Left ventricle myocardium inferior (tissue), 1 donor: ENCODE data around the gene TMPRSS15. TPM values are rescaled to one million over a fixed set of nuclear protein-coding genes. Genes with fewer than 3 reads are reported as not detected.

Source experiments
- DNase-seq: peaks from one replicate; pipeline ENCODE4 v3.0.0-alpha.2; 2020
- H3K27ac ChIP-seq: fragments of 200-600 bp; replicated peaks from 2 replicates; pipeline ENCODE4 v1.8.0; 2021
- H3K27me3 ChIP-seq: fragments of 200-600 bp; 2 replicates; pipeline ENCODE4 v1.8.0; 2021; ENCODE audit warnings: low read depth
- H3K36me3 ChIP-seq: fragments of 200-600 bp; 2 replicates; pipeline ENCODE4 v1.8.0; 2021
- H3K4me1 ChIP-seq: fragments of 200-600 bp; 2 replicates; pipeline ENCODE4 v1.8.0; 2021
- H3K4me3 ChIP-seq: fragments of 200-600 bp; 2 replicates; pipeline ENCODE4 v1.8.0; 2021; ENCODE audit warnings: mild to moderate bottlenecking, moderate library complexity
- H3K9me3 ChIP-seq: fragments of 200-600 bp; replicated peaks from 2 replicates; pipeline ENCODE4 v1.8.0; 2021
- CTCF ChIP-seq: fragments of 200-600 bp; IDR thresholded peaks from 2 replicates; pipeline ENCODE4 v1.8.0; 2021; ENCODE audit warnings: antibody characterized with exemption, mild to moderate bottlenecking, borderline replicate concordance
- intact Hi-C: fragments of 100-400 bp; cut with micrococcal nuclease; formaldehyde crosslinking; loops from one replicate; pipeline ENCODE4 v1.11.0; 2022
- total RNA-seq: library from RNA; stranded (reverse); fragmentation: NEBNext Ultra II Directional; extraction: Animal tissue kit (Norgen Biotek cat#: 25700); gene quantifications from one replicate; pipeline ENCODE4 v1.2.1, GENCODE V29; 2021
- donor health status: DM: no; HTN: yes; CAD: no; lungs with severe emphysema.

Gene TMPRSS15
- total RNA-seq, 1 donor from 2014 or later: not detected

GRCh38 chr21:18430341-18430740 is 26.8 kb upstream of the TMPRSS15 start:
- intact Hi-C loops: no loop called here
- no peaks in the 10 kb centered on the region for H3K36me3 ChIP-seq
- no peak overlapping the region for H3K27ac ChIP-seq
- no peak for TF ChIP-seq CTCF
- no peak overlapping the region for H3K4me3 ChIP-seq
- no peaks in the 10 kb centered on the region for H3K9me3 ChIP-seq
- H3K27me3 ChIP-seq: no peaks in the 10 kb centered on the region
- H3K4me1 ChIP-seq: no peaks in the 10 kb centered on the region
- DNase-seq: no peak

- H3K9me3 ChIP-seq: no peaks in the 10 kb centered on the region
- no peaks in the 10 kb centered on the region for H3K36me3 ChIP-seq
- TF ChIP-seq CTCF: no peak
- intact Hi-C loops: no loop called here
- no peak for DNase-seq
- no peak overlapping the region for H3K27ac ChIP-seq
- no peak overlapping the region for H3K4me3 ChIP-seq
- no peaks in the 10 kb centered on the region for H3K27me3 ChIP-seq
- H3K4me1 ChIP-seq: no peaks in the 10 kb centered on the region
Observed at GRCh38 chr21:18424276-18424675, 20.7 kb upstream of the TMPRSS15 start.

- no peak for TF ChIP-seq CTCF
- intact Hi-C loops: no loop called here
- H3K9me3 ChIP-seq: peaks cover 3% of the 10 kb centered on the region
- DNase-seq: no peak
- H3K27me3 ChIP-seq: no peaks in the 10 kb centered on the region
- no peak overlapping the region for H3K27ac ChIP-seq
- H3K36me3 ChIP-seq: no peaks in the 10 kb centered on the region
- H3K4me1 ChIP-seq: no peaks in the 10 kb centered on the region
- no peak overlapping the region for H3K4me3 ChIP-seq
Observed at GRCh38 chr21:18417141-18417790, 13.7 kb upstream of the TMPRSS15 start.

GRCh38 chr21:18411565-18411964 is 8.0 kb upstream of the TMPRSS15 start:
- no peak for TF ChIP-seq CTCF
- Histone ChIP-seq H3K36me3 (no peaks in the 10 kb centered on the region), H3K9me3 (peaks cover 3% of the 10 kb centered on the region), H3K4me3 (no peak overlapping the region), H3K4me1 (no peaks in the 10 kb centered on the region), H3K27ac (no peak overlapping the region), H3K27me3 (no peaks in the 10 kb centered on the region)
- intact Hi-C loops: no loop called here
- DNase-seq: no peak

- intact Hi-C loops: no loop called here
- no peak overlapping the region for H3K4me3 ChIP-seq
- H3K27ac ChIP-seq: no peak overlapping the region
- no peaks in the 10 kb centered on the region for H3K27me3 ChIP-seq
- DNase-seq: no peak
- H3K4me1 ChIP-seq: no peaks in the 10 kb centered on the region
- no peaks in the 10 kb centered on the region for H3K36me3 ChIP-seq
- H3K9me3 ChIP-seq: peaks cover 3% of the 10 kb centered on the region
- TF ChIP-seq CTCF: no peak
Observed at GRCh38 chr21:18409579-18409978, 6.0 kb upstream of the TMPRSS15 start.
